Measurements from ENCODE around the gene A4GALT. TPM values are rescaled to one million over a fixed set of nuclear protein-coding genes. Genes with fewer than 3 reads are reported as not detected.

A4GALT gene
- total and polyA plus RNA-seq, 10 of the 15 experiments (the other 5 are each of a cell fraction or from before 2014, with no cell fraction given) = 0.04 to 3.9 (median 2.3) TPM; not detected in 1

GRCh38 chr22:42678894-42679293 lies 41.8 kb downstream of the A4GALT start:
- no peak overlapping the region for H3K4me2 ChIP-seq (ENCODE audit: control insufficient read depth, insufficient read depth)
- no peaks in the 10 kb centered on the region for H3K4me1 ChIP-seq (ENCODE audit: control insufficient read depth, insufficient read depth, low read length)
- H3K27ac ChIP-seq (ENCODE audit: control insufficient read depth, insufficient read depth) = no peak overlapping the region
- ChIA-PET SMC1A (ENCODE audit: uncharacterized antibody, unreplicated experiment) (no interaction called here), POLR2A (no interaction called here), CTCF (interaction anchor here (1.0 kb wide), 1 partner anchor 10 kb away, joined by 3 read pairs; no protein-coding TSS in a partner anchor), RAD21 (ENCODE audit: unreplicated experiment) (no interaction called here)
- no peaks in the 10 kb centered on the region for H3K79me2 ChIP-seq (ENCODE audit: control insufficient read depth, insufficient read depth, low read length)
- no peak overlapping the region for H3K9ac ChIP-seq (ENCODE audit: control insufficient read depth, insufficient read depth, low read length)
- H3K27me3 ChIP-seq (replicated peaks in 1 of 2; ENCODE audit: control insufficient read depth in 2 of 2, insufficient read depth in 2 of 2, low read length in 1 of 2) = no peaks in the 10 kb centered on the region
- in situ Hi-C loops (cut with MboI) = no loop called here
- no peak overlapping the region for H3K4me3 ChIP-seq
- no peak for ATAC-seq
- H4K20me1 ChIP-seq (ENCODE audit: control insufficient read depth, insufficient read depth) = no peaks in the 10 kb centered on the region
- H3K9me3 ChIP-seq (replicated peaks; ENCODE audit: control insufficient read depth, insufficient read depth, low read length) = peaks cover 18% of the 10 kb centered on the region; the same call in 2 of the 3 replicates
- no peak for FAIRE-seq
- no peak for DNase-seq (ENCODE audit: low read depth, low spot score)
- intact Hi-C loops (cut with micrococcal nuclease; ENCODE audit: unreplicated experiment) = no loop called here
- 35% methylated on average over 1 of the region's 1 CpG for WGBS (ENCODE audit: insufficient coverage, insufficient replicate concordance, low lambda C conversion rate, missing lambda C conversion rate)
- H3K36me3 ChIP-seq (ENCODE audit: control insufficient read depth in 2 of 2, insufficient read depth in 2 of 2, low read length in 1 of 2) = no peaks in the 10 kb centered on the region
- H2AFZ ChIP-seq (ENCODE audit: control insufficient read depth, low read depth, low read length) = no peak overlapping the region
- BruUV-seq (replicated peaks) = no TSS peak
- no peak for TF ChIP-seq SKIL (IDR thresholded peaks at IDR 0.05; ENCODE audit: low read depth, poor library complexity, severe bottlenecking)
- TF ChIP-seq SMAD1 (IDR thresholded peaks at IDR 0.05; ENCODE audit: low read depth, partially characterized antibody) = no peak
- TF ChIP-seq HSF1 (IDR thresholded peaks at IDR 0.05; ENCODE audit: low read depth, low read length) = no peak
- TF ChIP-seq CBFB (IDR thresholded peaks at IDR 0.05; ENCODE audit: low read depth) = no peak
- TF ChIP-seq YBX1 (IDR thresholded peaks at IDR 0.05) = no peak
- no peak for TF ChIP-seq EP300 (IDR thresholded peaks at IDR 0.05; ENCODE audit: borderline replicate concordance in 1 of 2, control insufficient read depth in 1 of 2, low read depth in 2 of 2, low read length in 2 of 2)
- no peak for TF ChIP-seq GABPA (IDR thresholded peaks at IDR 0.05; ENCODE audit: low read depth)
- TF ChIP-seq NFXL1 (IDR thresholded peaks at IDR 0.05; ENCODE audit: borderline replicate concordance) = no peak
- no peak for TF ChIP-seq BHLHE40 (IDR thresholded peaks at IDR 0.05; ENCODE audit: borderline replicate concordance in 1 of 2, low read depth in 2 of 2, low read length in 1 of 2)
- no peak for TF ChIP-seq IRF5 (IDR thresholded peaks at IDR 0.05; ENCODE audit: borderline replicate concordance)
- no peak for TF ChIP-seq ZZZ3 (IDR thresholded peaks at IDR 0.05; ENCODE audit: control insufficient read depth, insufficient read length, low read depth)
- no peak for TF ChIP-seq RCOR1 (conservative IDR thresholded peaks at IDR 0.05; ENCODE audit: low read depth, low read length)
- TF ChIP-seq EGR1 (IDR thresholded peaks at IDR 0.05; ENCODE audit: borderline replicate concordance in 1 of 2, low read depth in 2 of 2, low read length in 2 of 2) = no peak
- TF ChIP-seq STAT1 (conservative IDR thresholded peaks at IDR 0.05) = no peak
- no peak for TF ChIP-seq NRF1 (conservative IDR thresholded peaks at IDR 0.05; ENCODE audit: low read depth, low read length)
- TF ChIP-seq SPI1 (IDR thresholded peaks at IDR 0.05; ENCODE audit: borderline replicate concordance, insufficient read depth, low read depth, low read length) = no peak
- no peak for TF ChIP-seq MLLT1 (IDR thresholded peaks at IDR 0.05)
